ENCODE data around the gene PI4KA.

Gene PI4KA

DNA sequence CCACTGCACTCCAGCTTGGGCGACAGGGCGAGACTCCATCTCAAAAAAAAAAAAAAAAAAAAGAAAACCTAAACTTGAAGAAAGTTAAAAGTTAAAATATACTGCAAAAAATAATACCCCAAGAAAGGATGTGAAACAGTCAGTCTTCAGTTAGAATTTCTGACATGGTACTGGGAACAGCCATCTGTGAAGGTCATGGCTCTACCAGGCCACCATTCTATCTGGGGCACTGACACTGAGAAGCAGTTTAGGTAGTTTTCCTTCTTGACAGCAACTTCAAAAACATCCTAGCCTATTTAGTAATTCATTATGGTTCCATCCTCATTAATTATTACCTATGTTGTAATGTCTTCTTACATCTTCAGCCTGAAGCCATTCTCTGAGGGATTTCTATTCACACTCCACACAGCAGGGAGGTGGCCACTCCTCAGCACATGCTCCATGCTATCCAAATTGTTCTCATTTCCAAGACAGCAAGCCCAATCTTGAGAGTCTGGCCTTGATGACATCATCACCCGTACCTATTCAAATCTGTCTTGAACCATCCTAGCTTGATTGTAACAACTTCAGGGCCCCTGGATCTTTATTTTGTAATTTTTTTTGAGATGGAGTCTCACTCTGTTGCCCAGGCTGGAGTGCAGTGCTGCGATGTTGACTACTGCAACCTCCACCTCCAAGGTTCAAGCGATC, 46.5 kb downstream of the PI4KA start:
- Histone ChIP-seq H3K9me3 (no peaks in the 10 kb centered on the region), H3K4me1 (no peaks in the 10 kb centered on the region), H3K36me3 (replicated peaks) (peaks cover 22% of the 10 kb centered on the region), H3K27me3 (ENCODE audit: low read depth) (no peaks in the 10 kb centered on the region), H3K4me3 (no peak overlapping the region)
- in situ Hi-C loops (cut with MboI; ENCODE audit: low sequenced_read_pairs): no loop called here
- no peak for DNase-seq (ENCODE audit: low spot score in 2 of 2)

DNA sequence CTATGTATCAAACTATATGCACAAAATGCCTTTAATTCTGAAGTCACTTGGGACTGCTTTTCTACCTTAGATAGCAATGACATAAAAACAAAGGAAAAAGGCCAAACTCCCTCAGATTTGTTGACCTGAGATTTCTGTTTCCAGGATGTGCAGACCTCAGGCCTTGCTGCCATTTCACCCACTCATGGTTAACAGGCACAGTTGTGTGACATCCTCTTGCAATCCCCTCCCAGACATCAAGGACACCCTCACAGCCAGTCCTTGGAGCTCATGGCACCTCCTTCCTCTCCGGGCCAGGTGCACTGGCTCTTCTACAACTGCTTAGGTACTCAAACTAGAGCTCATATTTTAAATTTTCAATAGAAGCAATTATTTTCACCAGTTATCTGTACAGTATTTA, 47.4 kb downstream of the PI4KA start:
- Histone ChIP-seq H3K36me3 (replicated peaks) (peaks cover 22% of the 10 kb centered on the region), H3K4me1 (no peaks in the 10 kb centered on the region), H3K4me3 (no peak overlapping the region), H3K27me3 (ENCODE audit: low read depth) (no peaks in the 10 kb centered on the region), H3K9me3 (no peaks in the 10 kb centered on the region)
- in situ Hi-C loops (cut with MboI; ENCODE audit: low sequenced_read_pairs): no loop called here
- no peak for DNase-seq (ENCODE audit: low spot score in 2 of 2)

DNA sequence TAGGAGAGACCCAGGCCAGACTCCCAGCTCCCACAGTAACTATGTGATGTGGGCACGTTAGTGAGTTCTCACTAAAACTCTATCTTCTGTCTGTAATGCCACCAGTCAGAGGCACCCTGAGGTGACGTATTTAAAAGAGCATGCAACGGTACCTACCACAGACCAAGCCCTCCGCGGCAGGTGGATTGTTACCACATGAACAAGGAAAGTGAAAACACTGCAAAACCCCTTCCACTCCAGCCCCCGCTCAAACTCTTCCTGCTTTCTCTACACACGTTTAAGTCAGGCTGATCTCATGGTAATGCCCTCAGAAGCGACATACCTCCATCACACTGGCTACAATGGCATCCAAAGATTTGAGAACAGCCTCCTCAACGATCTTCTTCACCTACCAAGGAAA, 48.0 kb downstream of the PI4KA start:
- H3K4me3 ChIP-seq: no peak overlapping the region

DNA sequence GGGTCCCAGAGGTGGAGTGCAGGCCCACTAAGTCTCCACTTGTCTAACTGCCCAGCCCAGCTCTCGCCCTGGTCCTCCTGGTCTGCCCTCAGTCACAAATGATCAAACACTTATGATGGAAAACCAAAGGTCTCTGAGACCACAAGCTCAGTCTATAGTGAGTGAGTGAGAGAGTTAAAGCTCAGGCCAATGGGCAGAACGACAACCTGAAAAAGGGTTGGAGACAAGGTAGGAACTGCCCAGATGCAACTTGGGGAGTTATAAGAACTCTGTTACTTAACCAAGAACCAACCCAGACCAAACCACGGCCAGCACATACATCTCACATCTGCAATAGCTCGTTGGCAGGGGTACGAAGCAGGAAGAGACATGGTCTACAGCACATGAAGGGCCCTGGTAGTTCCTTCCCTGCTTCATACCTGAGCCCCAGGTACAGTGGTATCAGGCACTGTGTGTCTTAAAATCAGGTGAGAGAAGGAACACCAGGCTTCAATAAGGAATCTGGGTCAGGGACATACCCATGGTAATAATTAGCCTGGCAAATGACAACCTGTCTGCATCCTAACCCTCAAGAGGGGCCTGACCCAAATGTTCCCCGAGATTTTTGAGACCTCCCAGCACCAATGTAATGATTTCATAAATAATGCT, 48.9 kb downstream of the PI4KA start:
- no peaks in the 10 kb centered on the region for H3K4me1 ChIP-seq
- no peak overlapping the region for H3K4me3 ChIP-seq
- DNase-seq (ENCODE audit: low spot score in 2 of 2): no peak
- H3K27me3 ChIP-seq (ENCODE audit: low read depth): no peaks in the 10 kb centered on the region
- peaks cover 34% of the 10 kb centered on the region for H3K36me3 ChIP-seq (replicated peaks)
- no peaks in the 10 kb centered on the region for H3K9me3 ChIP-seq
- in situ Hi-C loops (cut with MboI; ENCODE audit: low sequenced_read_pairs): loop anchor here (10.0 kb wide), 1 partner anchor 175 kb away; the partner anchor contains the start of gene LZTR1

More for the DNA sequence above, 48.0 kb downstream of the PI4KA start:
- in situ Hi-C loops (cut with MboI; ENCODE audit: low sequenced_read_pairs): no loop called here
- Histone ChIP-seq H3K27me3 (ENCODE audit: low read depth) (no peaks in the 10 kb centered on the region), H3K36me3 (replicated peaks) (peaks cover 25% of the 10 kb centered on the region), H3K9me3 (no peaks in the 10 kb centered on the region), H3K4me1 (no peaks in the 10 kb centered on the region)
- DNase-seq (ENCODE audit: low spot score in 2 of 2): no peak

DNA sequence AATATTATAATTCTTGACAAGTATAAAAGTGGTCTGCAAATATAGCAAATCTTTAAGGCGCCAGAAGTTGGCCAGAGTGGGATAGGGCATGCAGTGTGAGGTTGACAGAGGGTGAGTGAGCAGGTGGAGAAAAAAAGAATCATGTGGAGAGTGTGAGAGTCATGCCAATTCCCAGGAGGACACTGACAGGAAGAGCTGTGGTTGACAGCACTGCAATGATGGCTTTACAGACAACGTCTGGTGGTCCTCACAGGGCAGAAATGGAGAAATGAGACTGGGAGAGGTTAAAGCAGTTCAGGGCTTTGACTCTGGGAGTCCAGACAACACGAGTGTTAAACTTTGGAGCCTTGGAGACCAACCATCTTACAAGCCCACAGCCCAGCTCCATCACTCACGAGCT, 49.8 kb downstream of the PI4KA start:
- H3K27me3 ChIP-seq (ENCODE audit: low read depth): no peaks in the 10 kb centered on the region
- H3K36me3 ChIP-seq (replicated peaks): peaks cover 42% of the 10 kb centered on the region
- no peaks in the 10 kb centered on the region for H3K4me1 ChIP-seq
- H3K4me3 ChIP-seq: no peak overlapping the region
- no peak for DNase-seq (ENCODE audit: low spot score in 2 of 2)
- no peaks in the 10 kb centered on the region for H3K9me3 ChIP-seq
- in situ Hi-C loops (cut with MboI; ENCODE audit: low sequenced_read_pairs): loop anchor here (10.0 kb wide), 1 partner anchor 176 kb away; the partner anchor contains the start of gene LZTR1

DNA sequence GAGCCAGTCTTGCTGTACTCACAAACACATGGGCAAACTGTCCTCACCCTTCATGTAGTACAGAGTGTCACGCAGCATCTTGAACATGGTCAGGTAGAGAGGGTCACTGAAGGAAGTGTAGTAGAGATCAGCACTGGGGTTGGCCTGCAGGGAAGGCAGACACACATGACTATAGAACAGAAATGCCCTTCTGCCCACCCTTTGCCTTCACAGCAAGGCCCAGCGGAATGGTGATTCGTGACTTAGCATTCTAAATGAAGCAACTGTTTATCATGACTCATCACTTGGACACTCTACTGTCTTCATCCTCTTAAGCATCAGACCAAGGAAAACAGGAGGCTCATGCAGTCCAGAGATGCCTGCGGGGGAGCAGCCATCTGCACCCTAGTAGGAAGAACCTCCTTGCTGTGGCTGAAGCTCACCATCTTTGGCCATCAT, 51.3 kb downstream of the PI4KA start:
- Histone ChIP-seq H3K9me3 (no peaks in the 10 kb centered on the region), H3K36me3 (replicated peaks) (peaks cover 56% of the 10 kb centered on the region), H3K4me3 (no peak overlapping the region), H3K4me1 (no peaks in the 10 kb centered on the region), H3K27me3 (ENCODE audit: low read depth) (no peaks in the 10 kb centered on the region)
- in situ Hi-C loops (cut with MboI; ENCODE audit: low sequenced_read_pairs): loop anchor here (10.0 kb wide), 1 partner anchor 177 kb away; the partner anchor contains the start of gene LZTR1
- no peak for DNase-seq (ENCODE audit: low spot score in 2 of 2)

DNA sequence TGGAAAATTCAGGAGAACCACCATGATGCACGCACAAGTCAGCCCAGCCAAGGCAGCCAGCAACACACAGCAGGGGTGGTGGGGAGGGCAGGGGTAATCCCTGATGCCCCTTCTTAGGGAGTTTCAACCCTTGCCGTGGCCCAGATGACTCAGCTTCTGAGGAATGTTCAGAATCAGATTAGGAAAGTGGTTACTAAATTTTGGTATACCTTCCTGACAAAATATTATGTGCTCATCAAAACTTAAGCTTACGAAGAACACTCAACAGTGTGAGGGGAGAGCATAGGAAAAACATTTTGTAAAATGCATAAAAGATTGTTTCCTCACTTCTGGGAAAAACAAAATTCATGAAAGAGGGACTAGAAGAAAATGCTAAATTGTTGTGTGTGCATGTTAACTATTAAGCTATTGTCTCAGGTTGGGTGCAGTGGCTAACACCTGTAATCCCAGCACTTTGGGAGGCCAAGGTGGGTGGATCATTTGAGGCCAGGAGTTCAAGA, 52.6 kb downstream of the PI4KA start:
- H3K36me3 ChIP-seq (replicated peaks): peaks cover 62% of the 10 kb centered on the region
- H3K9me3 ChIP-seq: no peaks in the 10 kb centered on the region
- no peaks in the 10 kb centered on the region for H3K4me1 ChIP-seq
- in situ Hi-C loops (cut with MboI; ENCODE audit: low sequenced_read_pairs): loop anchor here (10.0 kb wide), 1 partner anchor 179 kb away; the partner anchor contains the start of gene LZTR1
- H3K4me3 ChIP-seq: no peak overlapping the region
- no peaks in the 10 kb centered on the region for H3K27me3 ChIP-seq (ENCODE audit: low read depth)
- DNase-seq (ENCODE audit: low spot score in 2 of 2): no peak

DNA sequence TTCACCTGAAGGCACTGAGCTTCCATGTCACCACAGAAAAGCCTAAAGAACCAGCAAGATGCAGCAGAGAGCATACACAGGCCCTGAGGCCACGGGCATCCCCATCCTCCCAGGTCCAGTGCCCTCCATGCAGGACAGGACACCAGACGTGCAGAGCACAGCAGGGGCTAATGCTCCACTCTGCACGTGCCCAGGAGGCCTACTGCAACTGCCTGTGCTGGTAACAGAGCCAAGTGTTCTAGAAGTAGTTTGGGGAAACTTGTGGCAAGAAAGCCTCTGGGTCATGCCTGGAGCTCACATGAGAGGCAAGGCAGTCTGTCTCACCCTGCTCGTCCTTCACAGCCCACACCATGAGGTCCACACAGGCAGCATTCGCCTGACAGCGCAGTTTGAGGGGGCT, 54.0 kb downstream of the PI4KA start:
- H3K4me1 ChIP-seq: no peaks in the 10 kb centered on the region
- H3K9me3 ChIP-seq: no peaks in the 10 kb centered on the region
- H3K4me3 ChIP-seq: no peak overlapping the region
- in situ Hi-C loops (cut with MboI; ENCODE audit: low sequenced_read_pairs): loop anchor here (10.0 kb wide), 1 partner anchor 180 kb away; the partner anchor contains the start of gene LZTR1
- peaks cover 68% of the 10 kb centered on the region for H3K36me3 ChIP-seq (replicated peaks)
- no peak for DNase-seq (ENCODE audit: low spot score in 2 of 2)
- H3K27me3 ChIP-seq (ENCODE audit: low read depth): no peaks in the 10 kb centered on the region

DNA sequence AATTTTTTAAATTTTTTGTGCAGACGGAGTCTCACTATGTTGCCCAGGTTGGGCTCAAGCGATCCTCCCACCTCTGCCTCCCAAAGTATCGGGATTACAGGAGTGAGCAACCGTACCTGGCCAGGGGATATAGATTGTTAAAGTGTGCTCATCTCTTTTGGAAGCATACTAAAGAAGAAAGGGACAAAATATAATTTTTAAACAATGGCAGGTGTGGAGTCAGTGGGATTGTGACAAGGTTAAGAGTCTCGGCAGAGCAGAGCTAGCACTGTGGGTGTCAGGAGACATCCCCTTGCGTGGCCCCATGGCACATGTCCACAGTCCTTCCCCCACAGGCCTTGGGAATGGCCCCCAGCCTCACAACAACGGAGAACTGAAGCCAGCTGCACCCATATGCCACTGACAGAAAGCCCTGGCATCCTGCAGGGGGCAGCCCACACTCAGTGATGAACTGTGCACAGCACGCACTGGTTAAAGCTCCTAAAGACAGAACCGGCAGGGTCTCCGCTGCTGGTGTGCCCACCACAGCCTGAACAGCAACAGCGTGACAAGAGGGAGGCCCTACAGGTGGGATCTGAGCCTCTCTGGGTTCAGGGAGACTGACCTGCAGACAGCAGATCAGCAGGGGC, 54.8 kb downstream of the PI4KA start:
- DNase-seq (ENCODE audit: low spot score in 2 of 2): peak in 1 of 2 experiments; percentile 60
- peaks cover 72% of the 10 kb centered on the region for H3K36me3 ChIP-seq (replicated peaks)
- no peak overlapping the region for H3K4me3 ChIP-seq
- in situ Hi-C loops (cut with MboI; ENCODE audit: low sequenced_read_pairs): loop anchor here (10.0 kb wide), 1 partner anchor 181 kb away; the partner anchor contains the start of gene LZTR1
- H3K4me1 ChIP-seq: no peaks in the 10 kb centered on the region
- H3K9me3 ChIP-seq: no peaks in the 10 kb centered on the region
- no peaks in the 10 kb centered on the region for H3K27me3 ChIP-seq (ENCODE audit: low read depth)

DNA sequence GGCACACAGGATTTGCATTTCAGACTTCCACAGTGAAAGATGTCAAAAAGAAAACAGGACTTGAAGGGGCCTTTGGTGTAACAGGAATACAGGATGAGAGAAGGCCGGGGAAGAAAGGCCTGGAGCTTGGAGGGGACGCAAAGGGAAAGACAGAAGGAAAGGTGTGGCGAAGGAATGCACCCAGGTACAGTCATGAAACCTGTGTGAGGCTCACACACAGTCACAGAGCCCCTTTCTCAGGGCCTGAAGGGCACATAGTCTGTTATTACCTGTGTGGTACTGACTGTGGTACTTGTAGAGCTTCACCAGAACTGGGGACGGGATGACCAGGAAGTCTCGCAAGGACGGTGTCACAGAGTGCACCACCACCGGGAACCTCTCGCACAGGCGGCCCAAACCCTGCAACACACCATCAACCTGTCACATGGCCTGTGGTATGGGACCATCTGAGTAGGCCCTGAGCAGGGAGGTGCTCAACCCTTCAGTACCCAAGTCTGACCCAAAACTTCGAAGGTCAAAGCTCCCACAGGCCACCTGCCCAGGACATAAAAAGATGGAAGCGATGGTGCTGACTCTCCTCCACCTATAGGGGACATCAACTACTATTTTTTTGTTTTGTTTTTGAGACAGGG, 55.6 kb downstream of the PI4KA start:
- Histone ChIP-seq H3K36me3 (replicated peaks) (peaks cover 78% of the 10 kb centered on the region), H3K27me3 (ENCODE audit: low read depth) (no peaks in the 10 kb centered on the region), H3K9me3 (no peaks in the 10 kb centered on the region), H3K4me1 (no peaks in the 10 kb centered on the region), H3K4me3 (no peak overlapping the region)
- no peak for DNase-seq (ENCODE audit: low spot score in 2 of 2)
- in situ Hi-C loops (cut with MboI; ENCODE audit: low sequenced_read_pairs): loop anchor here (10.0 kb wide), 1 partner anchor 182 kb away; the partner anchor contains the start of gene LZTR1

DNA sequence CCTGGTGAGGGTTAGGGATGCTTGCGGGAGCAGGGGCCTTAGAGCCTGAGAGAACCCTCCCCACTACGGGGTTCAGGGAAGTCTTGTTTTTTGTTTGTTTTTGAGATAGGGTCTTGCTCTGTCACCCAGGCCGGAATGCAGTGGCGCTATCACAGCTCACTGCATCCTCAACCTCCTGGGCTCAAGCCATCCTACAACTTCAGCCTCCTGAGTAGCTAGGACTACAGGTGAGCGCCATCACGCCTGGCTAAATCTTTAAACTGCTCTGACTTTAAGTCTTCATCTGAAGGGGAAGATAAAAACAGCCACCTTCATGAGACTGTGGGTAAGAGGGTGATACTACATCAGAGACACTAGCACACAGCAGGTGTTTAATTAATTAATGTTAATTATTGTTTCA, 56.2 kb downstream of the PI4KA start:
- in situ Hi-C loops (cut with MboI; ENCODE audit: low sequenced_read_pairs): loop anchor here (10.0 kb wide), 1 partner anchor 182 kb away; the partner anchor contains the start of gene LZTR1
- Histone ChIP-seq H3K36me3 (replicated peaks) (peaks cover 80% of the 10 kb centered on the region), H3K4me3 (no peak overlapping the region), H3K27me3 (ENCODE audit: low read depth) (no peaks in the 10 kb centered on the region), H3K4me1 (no peaks in the 10 kb centered on the region), H3K9me3 (no peaks in the 10 kb centered on the region)
- DNase-seq (ENCODE audit: low spot score in 2 of 2): no peak

DNA sequence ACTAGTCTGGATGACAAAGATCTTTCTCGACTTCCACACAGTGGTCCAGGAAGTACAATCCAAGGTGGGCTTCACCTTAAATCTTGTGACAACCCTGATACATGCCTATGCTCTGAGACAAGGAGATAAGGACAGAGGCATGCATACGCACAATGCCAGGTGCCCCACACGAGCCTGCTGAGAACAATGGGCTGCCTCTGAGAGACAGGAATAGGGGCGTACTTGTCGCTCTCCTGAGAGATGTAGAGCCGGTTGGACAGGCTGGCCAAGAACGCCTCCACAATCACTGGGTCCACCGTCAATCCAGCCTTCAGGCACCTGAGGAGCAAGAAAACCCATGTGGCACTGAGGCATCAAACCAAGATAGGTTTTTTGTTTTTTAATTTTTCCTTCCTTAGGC, 59.2 kb downstream of the PI4KA start:
- DNase-seq (ENCODE audit: low spot score in 2 of 2): no peak
- H3K4me3 ChIP-seq: no peak overlapping the region
- peaks cover 65% of the 10 kb centered on the region for H3K36me3 ChIP-seq (replicated peaks)
- no peaks in the 10 kb centered on the region for H3K9me3 ChIP-seq
- H3K4me1 ChIP-seq: no peaks in the 10 kb centered on the region
- in situ Hi-C loops (cut with MboI; ENCODE audit: low sequenced_read_pairs): no loop called here
- no peaks in the 10 kb centered on the region for H3K27me3 ChIP-seq (ENCODE audit: low read depth)

DNA sequence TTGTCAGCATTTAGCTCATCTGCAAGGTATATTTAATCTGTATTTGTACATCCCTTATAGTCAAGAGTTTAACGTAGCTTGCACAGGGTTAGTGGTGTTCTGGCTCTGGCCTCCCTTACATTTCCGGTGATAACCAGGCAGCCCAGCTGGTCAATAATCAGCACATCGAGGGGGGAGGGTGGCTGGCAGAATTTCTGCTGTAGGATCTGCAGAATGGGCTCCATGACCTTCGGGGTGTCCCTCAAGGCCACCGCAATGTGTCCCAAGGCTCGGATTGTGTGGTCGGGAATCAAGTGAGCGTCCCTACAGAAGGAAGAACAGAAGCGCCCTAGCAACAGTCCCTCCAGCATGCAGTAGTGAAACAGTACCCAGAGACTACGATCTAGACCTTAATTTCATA, 59.6 kb downstream of the PI4KA start:
- H3K9me3 ChIP-seq: no peaks in the 10 kb centered on the region
- in situ Hi-C loops (cut with MboI; ENCODE audit: low sequenced_read_pairs): no loop called here
- H3K27me3 ChIP-seq (ENCODE audit: low read depth): no peaks in the 10 kb centered on the region
- no peak for DNase-seq (ENCODE audit: low spot score in 2 of 2)
- H3K4me3 ChIP-seq: no peak overlapping the region
- H3K36me3 ChIP-seq (replicated peaks): peaks cover 60% of the 10 kb centered on the region
- no peaks in the 10 kb centered on the region for H3K4me1 ChIP-seq

Data from HAP-1 (cell line).